HG02763 (cell line): ENCODE results near the gene PSMG3.

Source experiments
- ATAC-seq: cut with Tn5 transposase; IDR thresholded peaks from one replicate; pipeline ENCODE4 v1.9.1; 2021; ENCODE audit warnings: mild to moderate bottlenecking, moderate library complexity; ENCODE audit not compliant: unreplicated experiment

The PSMG3 gene

GRCh38 chr7:1580422-1581030 lies 10.7 kb upstream of the PSMG3 start:
- ATAC-seq, result no peak

- ATAC-seq, result no peak
Measured at GRCh38 chr7:1579481-1580421, 9.9 kb upstream of the PSMG3 start.

- no peak for ATAC-seq
Measured at GRCh38 chr7:1578513-1578912, 8.7 kb upstream of the PSMG3 start.

GRCh38 chr7:1576521-1577253 lies 6.9 kb upstream of the PSMG3 start:
- ATAC-seq, result no peak

GRCh38 chr7:1575809-1576208 lies 6.0 kb upstream of the PSMG3 start:
- ATAC-seq, result no peak

- no peak for ATAC-seq
Measured at GRCh38 chr7:1572111-1572822, 2.4 kb upstream of the PSMG3 start.

GRCh38 chr7:1569440-1569832 lies 396 bp downstream of the PSMG3 start:
- no peak for ATAC-seq

- no peak for ATAC-seq
Measured at GRCh38 chr7:1569016-1569415, 816 bp downstream of the PSMG3 start.

- ATAC-seq, result no peak
Measured at GRCh38 chr7:1567896-1568510, 1.8 kb downstream of the PSMG3 start.

GRCh38 chr7:1567049-1567771 lies 2.6 kb downstream of the PSMG3 start:
- ATAC-seq, result no peak

- ATAC-seq, result no peak
Measured at GRCh38 chr7:1566687-1567048, 3.2 kb downstream of the PSMG3 start.

GRCh38 chr7:1564603-1565022 lies 5.2 kb downstream of the PSMG3 start:
- ATAC-seq, result no peak

GRCh38 chr7:1563981-1564602 lies 5.7 kb downstream of the PSMG3 start:
- no peak for ATAC-seq

- ATAC-seq, result no peak
Measured at GRCh38 chr7:1562597-1563051, 7.2 kb downstream of the PSMG3 start.

GRCh38 chr7:1562116-1562515 lies 7.7 kb downstream of the PSMG3 start:
- no peak for ATAC-seq

GRCh38 chr7:1561036-1561940 lies 8.5 kb downstream of the PSMG3 start:
- no peak for ATAC-seq

GRCh38 chr7:1560620-1561031 lies 9.2 kb downstream of the PSMG3 start:
- no peak for ATAC-seq
